IPS-18c (cell line): Measurements from ENCODE around the gene RALA.

Experiments
- H3K4me3 ChIP-seq: 2 replicates; pipeline ENCODE4 v1.7.0; 2013; ENCODE audit warnings: low read depth, mild to moderate bottlenecking, low read length, moderate library complexity; ENCODE audit not compliant: insufficient read depth
- H3K9me3 ChIP-seq: one replicate; pipeline ENCODE4 v1.6.1; 2013; ENCODE audit warnings: mild to moderate bottlenecking, low read length, moderate library complexity; ENCODE audit not compliant: control insufficient read depth, insufficient read depth

Gene RALA

DNA sequence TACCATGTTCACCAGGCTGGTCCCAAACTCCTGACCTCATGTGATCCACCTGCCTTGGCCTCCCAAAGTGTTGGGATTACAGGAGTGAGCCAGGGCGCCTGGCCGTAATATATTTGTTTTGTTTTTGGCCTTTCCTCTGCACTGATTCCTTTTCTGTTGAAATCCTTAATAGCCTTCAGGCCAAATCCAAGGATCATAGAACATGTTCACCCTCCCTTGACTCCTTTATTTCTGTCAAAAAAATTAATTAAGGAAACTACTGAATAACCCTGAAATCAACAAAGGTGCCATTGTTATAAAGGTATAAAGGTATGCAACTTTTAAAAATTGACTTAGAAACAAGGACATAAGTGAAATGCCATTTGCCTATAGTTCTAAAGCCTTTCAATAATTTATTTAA lies 15.5 kb upstream of the RALA start:
- H3K9me3 ChIP-seq, result no peaks in the 10 kb centered on the region
- no peak overlapping the region for H3K4me3 ChIP-seq

DNA sequence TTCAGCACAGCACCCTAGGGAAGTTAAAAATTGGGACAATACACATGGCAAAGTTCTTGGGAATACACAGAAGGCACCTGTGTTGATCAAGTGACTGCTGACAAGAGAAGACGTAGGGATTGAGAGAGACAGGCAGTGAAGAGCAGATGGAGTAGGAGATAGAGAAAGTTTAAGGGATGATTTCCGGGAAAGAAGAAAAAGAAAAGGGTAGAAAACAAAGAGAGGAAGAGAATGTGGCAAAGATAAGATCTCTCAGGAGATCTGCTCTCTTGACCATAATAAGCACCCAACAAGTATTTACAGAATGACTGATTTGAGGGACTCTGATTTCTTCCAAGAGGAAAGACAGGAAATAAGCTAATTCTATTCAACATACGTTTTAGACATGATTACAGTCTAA lies 15.1 kb upstream of the RALA start:
- Histone ChIP-seq H3K4me3 (no peak overlapping the region), H3K9me3 (no peaks in the 10 kb centered on the region)

GRCh38 chr7:39609113-39609934 lies 14.0 kb upstream of the RALA start:
- peak overlapping the region; percentile 37; the same call in 1 of the 2 replicates for H3K4me3 ChIP-seq
- no peaks in the 10 kb centered on the region for H3K9me3 ChIP-seq

GRCh38 chr7:39609935-39610263 lies 13.5 kb upstream of the RALA start:
- no peaks in the 10 kb centered on the region for H3K9me3 ChIP-seq

GRCh38 chr7:39613577-39613976 lies 9.8 kb upstream of the RALA start:
- H3K9me3 ChIP-seq, result no peaks in the 10 kb centered on the region
- no peak overlapping the region for H3K4me3 ChIP-seq

More at GRCh38 chr7:39609935-39610263, 13.5 kb upstream of the RALA start:
- H3K4me3 ChIP-seq, result peak overlapping the region; percentile 37; the same call in 1 of the 2 replicates

- no peak overlapping the region for H3K4me3 ChIP-seq
- H3K9me3 ChIP-seq, result no peaks in the 10 kb centered on the region
Measured at GRCh38 chr7:39614299-39614698, 9.1 kb upstream of the RALA start.

DNA sequence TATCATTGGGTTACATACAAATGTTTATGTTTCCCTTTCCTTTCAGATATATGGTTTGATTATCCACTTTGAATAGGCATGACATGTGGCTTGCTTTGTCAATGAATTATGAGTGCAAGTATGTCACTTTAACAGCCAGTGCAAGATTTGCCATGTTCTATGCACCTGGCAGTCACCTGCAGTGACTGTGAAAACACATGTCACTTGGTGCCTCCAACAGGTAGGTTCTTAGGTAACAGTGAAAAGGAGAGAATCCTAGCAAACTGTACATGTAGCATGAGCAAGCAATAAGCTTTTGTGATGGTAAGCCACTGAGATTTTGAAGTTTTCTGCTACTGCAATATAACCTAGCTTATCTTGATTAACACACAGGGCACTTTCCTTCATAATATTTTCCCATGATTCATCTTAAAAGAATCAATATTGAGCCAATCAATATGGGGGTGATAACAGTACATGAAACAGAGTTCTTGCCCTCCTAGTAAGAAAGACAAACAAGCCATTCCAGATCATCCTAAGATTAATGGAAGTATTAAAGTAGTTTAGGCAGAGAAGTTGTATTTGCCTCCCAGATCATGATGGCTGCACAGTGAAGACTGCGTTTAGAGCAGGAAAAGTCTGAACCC lies 7.9 kb upstream of the RALA start:
- H3K4me3 ChIP-seq, result no peak overlapping the region
- H3K9me3 ChIP-seq, result no peaks in the 10 kb centered on the region

GRCh38 chr7:39616138-39616537 lies 7.2 kb upstream of the RALA start:
- Histone ChIP-seq H3K9me3 (no peaks in the 10 kb centered on the region), H3K4me3 (no peak overlapping the region)

DNA sequence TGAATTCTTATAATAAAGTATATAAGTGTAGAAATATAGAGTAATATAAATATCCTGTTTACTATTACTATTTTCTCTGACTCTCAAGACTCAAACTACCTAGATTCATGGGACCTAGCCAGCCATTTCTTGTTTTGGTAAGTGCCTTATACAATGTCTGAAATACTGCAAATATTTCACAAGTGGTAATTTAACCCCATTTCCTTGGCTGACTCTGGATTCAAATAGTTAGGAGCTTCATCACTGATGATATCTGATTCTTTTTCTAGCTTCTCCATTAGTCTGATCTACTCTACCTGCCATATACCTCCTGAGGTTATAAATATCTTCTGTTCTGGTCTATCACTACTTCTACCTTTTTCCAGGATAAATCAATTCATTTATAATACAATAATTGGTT lies 6.4 kb upstream of the RALA start:
- Histone ChIP-seq H3K9me3 (no peaks in the 10 kb centered on the region), H3K4me3 (no peak overlapping the region)

DNA sequence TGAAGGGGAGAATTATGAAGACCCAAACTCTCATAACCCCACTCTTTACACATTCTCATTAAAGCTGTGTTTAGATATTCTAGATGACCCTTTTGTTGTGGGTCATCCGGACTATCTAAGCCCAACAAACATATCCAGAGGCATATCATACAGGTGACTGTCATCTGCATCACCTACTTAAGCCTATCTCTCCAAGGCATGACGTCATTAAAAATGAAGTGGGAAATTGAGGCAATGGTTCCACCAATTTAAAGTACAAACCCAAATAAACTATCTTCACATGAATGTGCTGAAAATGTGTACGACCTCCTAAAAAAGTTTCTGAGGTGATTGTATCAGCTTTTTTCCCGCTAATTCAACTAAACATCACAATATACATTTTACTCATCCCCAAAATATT lies 4.5 kb upstream of the RALA start:
- no peak overlapping the region for H3K4me3 ChIP-seq
- peaks cover 3% of the 10 kb centered on the region for H3K9me3 ChIP-seq

DNA sequence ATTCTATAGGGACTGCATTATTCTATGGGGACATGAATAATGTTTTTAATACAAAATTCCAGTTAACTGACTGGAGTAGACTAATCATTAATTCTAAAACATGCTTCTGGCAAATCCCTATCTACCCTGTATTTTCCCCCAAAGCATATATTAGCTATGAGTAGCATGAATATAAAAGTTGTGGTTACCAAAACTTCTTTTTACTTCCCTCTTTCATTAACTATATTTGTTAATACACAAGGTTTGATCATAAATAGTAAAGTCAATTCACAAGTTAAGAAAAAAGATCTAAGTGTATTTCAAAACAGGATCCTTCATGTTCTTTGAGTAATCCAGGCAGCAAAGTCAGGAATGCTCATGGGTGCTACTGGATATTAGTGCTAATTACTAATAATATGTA lies 2.9 kb upstream of the RALA start:
- peaks cover 3% of the 10 kb centered on the region for H3K9me3 ChIP-seq
- H3K4me3 ChIP-seq, result no peak overlapping the region

DNA sequence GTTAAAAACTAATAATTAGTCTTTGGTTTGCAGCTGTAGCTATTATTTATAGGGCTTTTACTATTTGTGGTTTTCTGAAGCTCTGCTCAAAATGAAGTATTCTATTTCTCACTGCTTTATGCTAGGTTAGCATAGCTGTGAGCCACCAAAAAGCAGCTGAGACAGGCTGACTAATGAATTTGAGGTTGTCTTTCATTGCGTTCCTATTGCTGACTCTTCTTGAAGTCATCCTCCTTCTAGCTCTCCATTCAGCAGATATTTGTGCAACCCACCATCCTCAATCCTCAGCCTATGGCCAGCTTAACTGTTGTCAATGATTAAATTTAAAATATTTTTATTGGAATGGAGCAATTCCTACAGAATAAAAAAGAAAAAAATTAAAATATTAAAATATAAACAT lies 2.1 kb upstream of the RALA start:
- no peak overlapping the region for H3K4me3 ChIP-seq
- H3K9me3 ChIP-seq, result peaks cover 3% of the 10 kb centered on the region

GRCh38 chr7:39621784-39622411 lies 1.5 kb upstream of the RALA start:
- peaks cover 3% of the 10 kb centered on the region for H3K9me3 ChIP-seq
- peak overlapping the region; percentile 81 for H3K4me3 ChIP-seq

- peak overlapping the region; percentile 81 for H3K4me3 ChIP-seq
- peaks cover 3% of the 10 kb centered on the region for H3K9me3 ChIP-seq
Measured at GRCh38 chr7:39622609-39623008, 763 bp upstream of the RALA start.

- Histone ChIP-seq H3K4me3 (peak overlapping the region; percentile 81), H3K9me3 (peaks cover 3% of the 10 kb centered on the region)
Measured at GRCh38 chr7:39623732-39624441, 515 bp downstream of the RALA start.

GRCh38 chr7:39624442-39624807 lies 1.1 kb downstream of the RALA start:
- H3K9me3 ChIP-seq, result peaks cover 3% of the 10 kb centered on the region
- peak overlapping the region; percentile 81 for H3K4me3 ChIP-seq

DNA sequence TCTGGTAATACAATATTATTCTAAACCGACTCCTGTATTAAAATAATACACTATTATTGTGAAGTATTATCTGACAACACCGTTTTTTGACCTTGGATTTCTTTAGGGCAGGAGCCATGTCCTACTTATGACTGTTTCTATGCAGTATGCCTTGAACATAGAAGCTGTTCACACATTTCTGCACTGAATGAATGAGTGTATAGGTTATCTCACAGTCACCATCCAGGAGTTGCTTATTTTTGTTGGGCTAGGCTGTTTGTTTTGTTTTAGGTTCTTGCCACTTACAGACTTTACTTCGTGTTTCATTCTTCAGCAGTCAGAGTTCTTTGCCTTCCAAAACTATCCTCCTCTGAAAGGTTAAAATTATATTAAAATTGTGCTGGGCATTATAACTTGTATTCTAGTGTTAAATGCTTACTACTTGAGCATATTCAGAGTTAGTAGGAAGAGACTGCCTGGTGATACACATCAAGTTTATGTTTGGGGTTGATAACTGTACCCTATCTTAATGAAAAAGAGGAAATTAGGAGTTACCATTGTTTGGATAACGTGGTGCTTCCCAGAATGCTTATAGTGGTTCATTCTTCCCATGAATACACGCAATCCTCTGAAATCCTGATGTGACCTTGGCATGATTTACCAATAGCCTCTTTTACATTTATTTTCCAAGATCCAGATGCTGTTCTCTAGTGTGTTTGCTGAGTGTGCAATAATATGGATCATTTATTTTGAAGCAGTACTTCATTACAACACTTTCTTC lies 1.7 kb downstream of the RALA start:
- H3K9me3 ChIP-seq, result peaks cover 5% of the 10 kb centered on the region
- H3K4me3 ChIP-seq, result no peak overlapping the region
